IMR-90 (cell line): ENCODE measurements around the gene GLRB. TPM values are rescaled to one million over a fixed set of nuclear protein-coding genes. Genes with fewer than 3 reads are reported as not detected.
A peak's percentile ranks its signal among the peaks of the same experiment; 100 is the strongest.

Experiments
- ATAC-seq: fragments of 200-7000 bp; cut with Tn5 transposase; 2 replicates; pipeline ENCODE4 v1.9.1; 2020; ENCODE audit warnings: low read depth, mild to moderate bottlenecking, moderate library complexity
- BruUV-seq: library from RNA; stranded (reverse); fragments of 400-500 nt; replicated peaks from 2 replicates; lab custom pipeline; 2021; lab: Mats Ljungman, UMichigan
- CTCF ChIA-PET: fragments of 300-600 bp; formaldehyde crosslinking; extraction: SDS; loops from one replicate; lab custom pipeline; 2021; ENCODE audit warnings: antibody characterized with exemption; lab: Yijun Ruan, JAX
- POLR2A ChIA-PET: fragments of 300-600 bp; sonication (Branson Sonifier 250); formaldehyde crosslinking; loops from one replicate; lab custom pipeline; 2022; ENCODE audit warnings: antibody characterized with exemption; ENCODE audit not compliant: unreplicated experiment; lab: Charles Lee
- DNase-seq: peaks from one replicate; pipeline ENCODE4 v3.0.0; 2013
- H2AFZ ChIP-seq: replicated peaks from 2 replicates; pipeline ENCODE3; 2013; ENCODE audit warnings: low read length, mild to moderate bottlenecking; ENCODE audit not compliant: poor library complexity
- H2AK5ac ChIP-seq: 2 replicates; pipeline ENCODE4 v1.6.1; 2013; ENCODE audit warnings: low read depth, low read length, inconsistent platforms
- H2AK9ac ChIP-seq: replicated peaks from 2 replicates; pipeline ENCODE3; 2013; ENCODE audit warnings: mild to moderate bottlenecking, low read depth, low read length, moderate library complexity; ENCODE audit not compliant: poor library complexity
- H2BK120ac ChIP-seq: 2 replicates; pipeline ENCODE4 v1.6.1; 2013; ENCODE audit warnings: low read depth, low read length, inconsistent platforms
- H2BK15ac ChIP-seq: 3 replicates; pipeline ENCODE4 v1.6.1; 2013; ENCODE audit warnings: low read depth, low read length, inconsistent platforms
- H2BK20ac ChIP-seq: 2 replicates; pipeline ENCODE4 v1.6.1; 2013; ENCODE audit warnings: low read depth, mild to moderate bottlenecking, inconsistent platforms, low read length, moderate library complexity
- H2BK5ac ChIP-seq: 2 replicates; pipeline ENCODE4 v1.6.1; 2013; ENCODE audit warnings: mild to moderate bottlenecking, low read depth, low read length, inconsistent platforms; ENCODE audit not compliant: poor library complexity, severe bottlenecking
- H3K14ac ChIP-seq: replicated peaks from 2 replicates; pipeline ENCODE4 v1.6.1; 2013; ENCODE audit warnings: low read depth, low read length, inconsistent platforms
- H3K18ac ChIP-seq: 2 replicates; pipeline ENCODE4 v1.6.1; 2013; ENCODE audit warnings: low read depth, low read length, control low read depth
- H3K23ac ChIP-seq: 2 replicates; pipeline ENCODE4 v1.6.1; 2013; ENCODE audit warnings: low read depth, low read length, inconsistent platforms
- H3K27ac ChIP-seq: 2 replicates; pipeline ENCODE4 v1.5.1; 2013; ENCODE audit warnings: mild to moderate bottlenecking, control low read depth, low read length; ENCODE audit not compliant: insufficient read depth
- H3K27me3 ChIP-seq: 2 replicates; pipeline ENCODE4 v1.6.1; 2013; ENCODE audit warnings: low read length; ENCODE audit not compliant: control insufficient read depth, insufficient read depth
- H3K36me3 ChIP-seq: 2 replicates; pipeline ENCODE4 v1.6.1; 2013; ENCODE audit warnings: low read length, mixed read lengths; ENCODE audit not compliant: control insufficient read depth, insufficient read depth
- H3K4ac ChIP-seq: 2 replicates; pipeline ENCODE4 v1.6.1; 2013; ENCODE audit warnings: low read depth, low read length, inconsistent platforms
- H3K4me1 ChIP-seq: 2 replicates; pipeline ENCODE4 v1.6.1; 2013; ENCODE audit warnings: low read length, mixed read lengths; ENCODE audit not compliant: control insufficient read depth, insufficient read depth
- H3K4me2 ChIP-seq: 2 replicates; pipeline ENCODE4 v1.6.1; 2013; ENCODE audit warnings: low read depth, mild to moderate bottlenecking, control low read depth, low read length, moderate library complexity
- H3K4me3 ChIP-seq: 2 replicates; pipeline ENCODE4 v1.5.1; 2013; ENCODE audit warnings: low read depth, mild to moderate bottlenecking, control low read depth, low read length, moderate library complexity; ENCODE audit not compliant: insufficient read depth
- H3K56ac ChIP-seq: 2 replicates; pipeline ENCODE4 v1.6.1; 2013; ENCODE audit warnings: low read length, inconsistent platforms; ENCODE audit not compliant: insufficient read depth; ENCODE audit errors: extremely low read depth
- H3K79me1 ChIP-seq, 2 experiments: 2 replicates each; pipeline ENCODE4 v1.6.1; 2013; ENCODE audit warnings: low read length in 2 of 2, inconsistent platforms in 1 of 2, low read depth in 1 of 2
- H3K9ac ChIP-seq: 2 replicates; pipeline ENCODE4 v1.6.1; 2013; ENCODE audit warnings: low read depth, low read length, control low read depth
- H3K9me1 ChIP-seq: 2 replicates; pipeline ENCODE4 v1.6.1; 2013; ENCODE audit warnings: low read length, inconsistent platforms; ENCODE audit not compliant: insufficient read depth
- H3K9me3 ChIP-seq: 2 replicates; pipeline ENCODE4 v1.6.1; 2013; ENCODE audit warnings: low read length; ENCODE audit not compliant: control insufficient read depth, insufficient read depth
- H4K20me1 ChIP-seq: 2 replicates; pipeline ENCODE4 v1.6.1; 2013; ENCODE audit warnings: low read length, inconsistent platforms; ENCODE audit not compliant: insufficient read depth
- H4K5ac ChIP-seq: 2 replicates; pipeline ENCODE4 v1.6.1; 2013; ENCODE audit warnings: mild to moderate bottlenecking, low read depth, low read length, control low read depth
- H4K8ac ChIP-seq, 2 experiments: 2 replicates each; pipeline ENCODE4 v1.6.1; 2013; ENCODE audit warnings: low read depth in 2 of 2, low read length in 2 of 2, control low read depth in 1 of 2, inconsistent platforms in 1 of 2
- H4K91ac ChIP-seq: 2 replicates; pipeline ENCODE4 v1.6.1; 2013; ENCODE audit warnings: low read depth, low read length, inconsistent platforms; ENCODE audit not compliant: insufficient read depth
- BHLHE40 ChIP-seq: fragments of 150-350 bp; IDR thresholded peaks from 2 replicates; pipeline ENCODE4 v1.6.1; 2016; ENCODE audit warnings: mild to moderate bottlenecking, low read depth, low read length
- CEBPB ChIP-seq: IDR thresholded peaks from 2 replicates; pipeline ENCODE4 v1.6.1; 2012; ENCODE audit warnings: low read depth, low read length, improper control_type of control experiment
- ELK1 ChIP-seq: fragments of 150-350 bp; IDR thresholded peaks from 2 replicates; pipeline ENCODE4 v1.6.1; 2016; ENCODE audit warnings: low read depth, mild to moderate bottlenecking, low read length, moderate library complexity, borderline replicate concordance
- FOS ChIP-seq: fragments of 150-350 bp; IDR thresholded peaks from 2 replicates; pipeline ENCODE4 v1.6.1; 2016; ENCODE audit warnings: low read depth, low read length
- MAZ ChIP-seq: IDR thresholded peaks from 2 replicates; pipeline ENCODE4 v1.6.1; 2012; ENCODE audit warnings: low read depth, mild to moderate bottlenecking, low read length, improper control_type of control experiment, moderate library complexity, borderline replicate concordance
- MXI1 ChIP-seq: IDR thresholded peaks from 2 replicates; pipeline ENCODE4 v1.6.1; 2012; ENCODE audit warnings: low read depth, mild to moderate bottlenecking, low read length, moderate library complexity, borderline replicate concordance
- NFE2L2 ChIP-seq: fragments of 150-350 bp; IDR thresholded peaks from 2 replicates; pipeline ENCODE4 v1.6.1; 2016; ENCODE audit warnings: low read depth, mild to moderate bottlenecking, low read length
- POLR2A ChIP-seq: IDR thresholded peaks from 2 replicates; pipeline ENCODE4 v1.6.1; 2012; ENCODE audit warnings: mild to moderate bottlenecking, low read depth, low read length
- RAD21 ChIP-seq: IDR thresholded peaks from 2 replicates; pipeline ENCODE4 v1.6.1; 2012; ENCODE audit warnings: low read length, improper control_type of control experiment
- RCOR1 ChIP-seq: IDR thresholded peaks from 2 replicates; pipeline ENCODE4 v1.6.1; 2012; ENCODE audit warnings: mild to moderate bottlenecking, low read length, improper control_type of control experiment; ENCODE audit not compliant: insufficient replicate concordance
- RFX5 ChIP-seq: IDR thresholded peaks from 2 replicates; pipeline ENCODE4 v1.8.0; 2012; ENCODE audit warnings: low read depth, mild to moderate bottlenecking, low read length, moderate library complexity
- SMC3 ChIP-seq: fragments of 150-350 bp; IDR thresholded peaks from 2 replicates; pipeline ENCODE4 v1.6.1; 2016; ENCODE audit warnings: low read depth, mild to moderate bottlenecking, antibody characterized with exemption, low read length, moderate library complexity
- dilution Hi-C: fragments of 300-500 bp; cut with HindIII; formaldehyde crosslinking; loops from one replicate; pipeline ENCODE4 v1.14.3; 2018; ENCODE audit warnings: low sequenced_read_pairs; ENCODE audit not compliant: unreplicated experiment
- in situ Hi-C: fragments of 300-500 bp; cut with MboI; formaldehyde crosslinking; loops from 3 replicates; pipeline ENCODE4 v1.14.3; 2019; ENCODE audit warnings: low sequenced_read_pairs, inconsistent platforms, mixed read lengths
- intact Hi-C: fragments of 100-400 bp; cut with micrococcal nuclease; formaldehyde crosslinking; loops from 2 replicates; pipeline ENCODE4 v1.10.0; 2022
- polyA plus RNA-seq, 3 experiments: library from polyadenylated mRNA; depleted of rRNA; stranded (reverse); fragments of >200 nt; gene quantifications; 2 replicates each; pipeline ENCODE4 v1.2.3, GENCODE V29; 2012; ENCODE audit warnings: low replicate concordance in 1 of 3
- total RNA-seq: library from RNA; depleted of rRNA; stranded (reverse); fragments of >200 nt; gene quantifications from 2 replicates; pipeline ENCODE4 v1.2.3, GENCODE V29; 2012
- TF ChIP-seq, protein P1 (sequence below): conservative IDR thresholded peaks from 2 replicates; pipeline ENCODE4 v1.5.1; 2012; ENCODE audit warnings: mild to moderate bottlenecking, low read depth, low read length, improper control_type of control experiment
- TF ChIP-seq, protein P2 (sequence below): fragments of 150-350 bp; IDR thresholded peaks from 2 replicates; pipeline ENCODE4 v1.6.1; 2017; ENCODE audit warnings: mild to moderate bottlenecking, antibody characterized with exemption, low read length, low read depth

The GLRB gene
- total and polyA plus RNA-seq, 2 of the 4 experiments (the other 2 are of a cell fraction): 3.0 to 3.2 TPM

- no peak overlapping the region for H3K9ac ChIP-seq
- CTCF ChIA-PET: no interaction called here
- no peak overlapping the region for H2AFZ ChIP-seq
- dilution Hi-C loops: no loop called here
- peaks cover 0 to 4% of the 10 kb centered on the region in 2 experiments; a peak in 1 of 4 replicates for H3K79me1 ChIP-seq
- no peak overlapping the region for H2AK5ac ChIP-seq
- H2BK120ac ChIP-seq: no peak overlapping the region
- no peak overlapping the region for H3K4me3 ChIP-seq
- H3K4me2 ChIP-seq: no peak overlapping the region
- no peak overlapping the region for H4K8ac ChIP-seq
- intact Hi-C loops: no loop called here
- H3K14ac ChIP-seq: no peak overlapping the region
- DNase-seq (peak; percentile 55), ATAC-seq (peak; percentile 50)
- H4K20me1 ChIP-seq: no peaks in the 10 kb centered on the region
- TF ChIP-seq ELK1 (no peak), CEBPB (peak; percentile 42; the same call in 1 of the 2 replicates), MAZ (no peak), POLR2A (no peak), RAD21 (no peak), NFE2L2 (no peak), MXI1 (no peak), FOS (peak; percentile 65; the same call in 1 of the 2 replicates), BHLHE40 (no peak), SMC3 (no peak), RFX5 (no peak), RCOR1 (no peak)
- TF ChIP-seq, protein P1, sequence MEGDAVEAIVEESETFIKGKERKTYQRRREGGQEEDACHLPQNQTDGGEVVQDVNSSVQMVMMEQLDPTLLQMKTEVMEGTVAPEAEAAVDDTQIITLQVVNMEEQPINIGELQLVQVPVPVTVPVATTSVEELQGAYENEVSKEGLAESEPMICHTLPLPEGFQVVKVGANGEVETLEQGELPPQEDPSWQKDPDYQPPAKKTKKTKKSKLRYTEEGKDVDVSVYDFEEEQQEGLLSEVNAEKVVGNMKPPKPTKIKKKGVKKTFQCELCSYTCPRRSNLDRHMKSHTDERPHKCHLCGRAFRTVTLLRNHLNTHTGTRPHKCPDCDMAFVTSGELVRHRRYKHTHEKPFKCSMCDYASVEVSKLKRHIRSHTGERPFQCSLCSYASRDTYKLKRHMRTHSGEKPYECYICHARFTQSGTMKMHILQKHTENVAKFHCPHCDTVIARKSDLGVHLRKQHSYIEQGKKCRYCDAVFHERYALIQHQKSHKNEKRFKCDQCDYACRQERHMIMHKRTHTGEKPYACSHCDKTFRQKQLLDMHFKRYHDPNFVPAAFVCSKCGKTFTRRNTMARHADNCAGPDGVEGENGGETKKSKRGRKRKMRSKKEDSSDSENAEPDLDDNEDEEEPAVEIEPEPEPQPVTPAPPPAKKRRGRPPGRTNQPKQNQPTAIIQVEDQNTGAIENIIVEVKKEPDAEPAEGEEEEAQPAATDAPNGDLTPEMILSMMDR: no peak
- TF ChIP-seq, protein P2, sequence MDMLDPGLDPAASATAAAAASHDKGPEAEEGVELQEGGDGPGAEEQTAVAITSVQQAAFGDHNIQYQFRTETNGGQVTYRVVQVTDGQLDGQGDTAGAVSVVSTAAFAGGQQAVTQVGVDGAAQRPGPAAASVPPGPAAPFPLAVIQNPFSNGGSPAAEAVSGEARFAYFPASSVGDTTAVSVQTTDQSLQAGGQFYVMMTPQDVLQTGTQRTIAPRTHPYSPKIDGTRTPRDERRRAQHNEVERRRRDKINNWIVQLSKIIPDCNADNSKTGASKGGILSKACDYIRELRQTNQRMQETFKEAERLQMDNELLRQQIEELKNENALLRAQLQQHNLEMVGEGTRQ: no peak
- no peak overlapping the region for H4K91ac ChIP-seq
- H2AK9ac ChIP-seq: no peak overlapping the region
- no TSS peak for BruUV-seq
- H3K4me1 ChIP-seq: peaks cover 4% of the 10 kb centered on the region; the same call in 1 of the 2 replicates
- H3K27me3 ChIP-seq: no peaks in the 10 kb centered on the region
- H2BK15ac ChIP-seq: no peak overlapping the region
- H3K18ac ChIP-seq: no peak overlapping the region
- POLR2A ChIA-PET: no interaction called here
- no peak overlapping the region for H3K27ac ChIP-seq
- no peak overlapping the region for H4K5ac ChIP-seq
- no peak overlapping the region for H3K23ac ChIP-seq
- in situ Hi-C loops: no loop called here
- no peaks in the 10 kb centered on the region for H3K9me3 ChIP-seq
- H2BK5ac ChIP-seq: no peak overlapping the region
- H3K36me3 ChIP-seq: no peaks in the 10 kb centered on the region
- H2BK20ac ChIP-seq: no peak overlapping the region
- H3K4ac ChIP-seq: no peak overlapping the region
- H3K9me1 ChIP-seq: no peaks in the 10 kb centered on the region
- H3K56ac ChIP-seq: no peak overlapping the region
Observed at GRCh38 chr4:157072002-157072401, 3.9 kb upstream of the GLRB start.
